Hepatocyte (in vitro differentiated cells): ENCODE measurements around the gene PCDH1. TPM values are rescaled to one million over a fixed set of nuclear protein-coding genes. Genes with fewer than 3 reads are reported as not detected.

Experiments used
- DNase-seq: peaks from one replicate; pipeline ENCODE4 v3.0.0-alpha.2; 2016; ENCODE audit warnings: low spot score
- H2AFZ ChIP-seq: fragments of 200-600 bp; sonication (generic); 2 replicates; pipeline ENCODE4 v1.6.0; 2016; ENCODE audit warnings: antibody characterized with exemption, mild to moderate bottlenecking
- H3K27ac ChIP-seq: fragments of 200-600 bp; sonication (generic); 2 replicates; pipeline ENCODE4 v1.5.1; 2016; ENCODE audit warnings: mild to moderate bottlenecking
- H3K27me3 ChIP-seq: fragments of 200-600 bp; sonication (generic); 2 replicates; pipeline ENCODE4 v1.6.1; 2016
- H3K36me3 ChIP-seq: fragments of 200-600 bp; sonication (generic); replicated peaks from 2 replicates; pipeline ENCODE4 v1.5.1; 2016; ENCODE audit warnings: low read depth; ENCODE audit not compliant: insufficient read depth
- H3K4me1 ChIP-seq: fragments of 200-600 bp; sonication (generic); 2 replicates; pipeline ENCODE4 v1.5.1; 2016; ENCODE audit warnings: mild to moderate bottlenecking, moderate library complexity; ENCODE audit not compliant: insufficient read depth
- H3K4me2 ChIP-seq: fragments of 200-600 bp; sonication (generic); 2 replicates; pipeline ENCODE4 v1.6.0; 2016
- H3K4me3 ChIP-seq: fragments of 200-600 bp; sonication (generic); 2 replicates; pipeline ENCODE4 v1.5.1; 2016; ENCODE audit warnings: mild to moderate bottlenecking
- H3K79me2 ChIP-seq: fragments of 200-600 bp; sonication (generic); 2 replicates; pipeline ENCODE4 v1.6.0; 2017; ENCODE audit warnings: mild to moderate bottlenecking
- H3K9me2 ChIP-seq: fragments of 200-600 bp; sonication (generic); replicated peaks from 2 replicates; pipeline ENCODE4 v1.6.0; 2017; ENCODE audit warnings: mild to moderate bottlenecking; ENCODE audit not compliant: insufficient read depth
- H3K9me3 ChIP-seq: fragments of 200-600 bp; sonication (generic); 2 replicates; pipeline ENCODE4 v1.5.1; 2016; ENCODE audit warnings: low read depth, mild to moderate bottlenecking
- H4K20me1 ChIP-seq: fragments of 200-600 bp; sonication (generic); 2 replicates; pipeline ENCODE4 v1.6.0; 2016; ENCODE audit warnings: mild to moderate bottlenecking; ENCODE audit not compliant: insufficient read depth, poor library complexity, severe bottlenecking
- CTCF ChIP-seq: fragments of 200-600 bp; sonication (generic); IDR thresholded peaks from 2 replicates; pipeline ENCODE4 v1.5.1; 2016; ENCODE audit warnings: antibody characterized with exemption, mild to moderate bottlenecking; ENCODE audit not compliant: poor library complexity
- EZH2 ChIP-seq: fragments of 200-600 bp; sonication (generic); IDR thresholded peaks from 2 replicates; pipeline ENCODE4 v1.6.1; 2016; ENCODE audit warnings: antibody characterized with exemption, mild to moderate bottlenecking, borderline replicate concordance
- EZH2phosphoT487 ChIP-seq: fragments of 200-600 bp; sonication (generic); IDR thresholded peaks from one replicate; pipeline ENCODE4 v1.6.1; 2018; ENCODE audit warnings: antibody characterized with exemption, mild to moderate bottlenecking, low read depth, moderate library complexity; ENCODE audit not compliant: unreplicated experiment, severe bottlenecking
- WGBS: methylation state at CpG from one replicate; pipeline ENCODE4 v1.1.6; 2016; ENCODE audit warnings: low lambda C conversion rate; ENCODE audit errors: missing lambda C conversion rate; 5-methylcytosine and 5-hydroxymethylcytosine counted together
- polyA plus RNA-seq: library from polyadenylated mRNA; unstranded; fragments of >200 nt; fragmentation: Nextera tagmentation; extraction: Ambion mirVana; gene quantifications from 2 replicates; pipeline ENCODE4 v1.2.1, GENCODE V29; 2016
- total RNA-seq: library from RNA; depleted of rRNA; stranded (reverse); fragments of >200 nt; gene quantifications from 2 replicates; pipeline ENCODE4 v1.2.3, GENCODE V29; 2014

PCDH1 gene
- total and polyA plus RNA-seq, 2 experiments from 2014 or later = 8.6 to 10.5 TPM

DNA sequence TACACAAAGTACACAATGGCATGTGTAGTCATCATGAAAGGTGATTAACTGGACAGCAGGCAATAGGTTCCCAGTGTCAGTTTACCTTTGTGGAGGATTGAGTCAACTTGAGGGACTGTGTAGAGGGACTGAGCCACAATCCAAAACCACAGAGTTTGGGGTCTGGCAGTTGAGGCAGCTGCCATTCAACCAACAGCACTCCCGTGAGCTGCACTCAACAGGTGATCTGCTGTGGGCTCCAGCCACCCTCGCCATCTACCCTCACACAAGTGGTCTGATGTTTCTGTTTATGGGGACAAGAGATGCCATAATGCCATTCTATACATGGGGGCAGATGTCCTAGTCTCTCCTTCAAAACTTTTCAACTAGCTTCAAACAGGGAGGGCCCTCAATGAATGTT, 42.6 kb upstream of the PCDH1 start:
- Histone ChIP-seq H3K4me3 (no peak overlapping the region), H3K36me3 (no peaks in the 10 kb centered on the region), H4K20me1 (no peaks in the 10 kb centered on the region), H3K79me2 (peaks cover 13% of the 10 kb centered on the region), H3K9me2 (no peaks in the 10 kb centered on the region), H3K4me1 (peaks cover 15% of the 10 kb centered on the region), H3K4me2 (no peak overlapping the region), H3K27ac (no peak overlapping the region), H2AFZ (no peak overlapping the region), H3K9me3 (no peaks in the 10 kb centered on the region), H3K27me3 (peaks cover 5% of the 10 kb centered on the region)
- WGBS = 90% methylated on average over 2 of the region's 2 CpGs
- TF ChIP-seq CTCF = no peak
- no peak for DNase-seq

- peaks cover 2% of the 10 kb centered on the region for H3K79me2 ChIP-seq
- H3K4me3 ChIP-seq = no peak overlapping the region
- H3K4me1 ChIP-seq = peaks cover 15% of the 10 kb centered on the region
- no peak overlapping the region for H3K4me2 ChIP-seq
- H3K9me3 ChIP-seq = no peaks in the 10 kb centered on the region
- peaks cover 5% of the 10 kb centered on the region for H3K27me3 ChIP-seq
- H2AFZ ChIP-seq = no peak overlapping the region
- WGBS = 84% methylated on average over 8 of the region's 8 CpGs
- peak; percentile 40 for DNase-seq
- H4K20me1 ChIP-seq = no peaks in the 10 kb centered on the region
- peak overlapping the region; percentile 72 for H3K27ac ChIP-seq
- TF ChIP-seq EZH2 = no peak
- H3K9me2 ChIP-seq = no peaks in the 10 kb centered on the region
- no peaks in the 10 kb centered on the region for H3K36me3 ChIP-seq
Measured at GRCh38 chr5:141919218-141920119, 41.3 kb upstream of the PCDH1 start.

DNA sequence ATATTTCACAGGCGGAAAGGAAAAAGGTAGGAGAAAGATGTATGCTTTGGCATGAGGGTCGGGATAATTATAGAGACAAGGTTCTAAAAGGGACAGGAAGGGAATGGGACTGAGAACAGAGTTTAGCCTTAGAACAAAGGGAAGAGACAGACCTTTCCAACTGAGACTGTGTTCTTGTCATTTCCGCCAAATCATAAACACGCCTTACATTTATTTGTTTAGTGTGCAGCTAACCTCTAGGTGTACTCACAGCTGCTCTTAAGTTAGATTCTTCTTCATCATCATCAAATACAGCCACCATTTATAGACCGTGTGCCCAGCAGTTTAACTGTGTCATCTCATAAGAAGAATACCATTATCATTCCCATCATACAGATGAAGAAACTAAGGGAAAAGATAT, 39.5 kb upstream of the PCDH1 start:
- H3K9me3 ChIP-seq = no peaks in the 10 kb centered on the region
- H3K27me3 ChIP-seq = peaks cover 14% of the 10 kb centered on the region
- no peaks in the 10 kb centered on the region for H3K36me3 ChIP-seq
- peaks cover 14% of the 10 kb centered on the region for H3K4me1 ChIP-seq
- H2AFZ ChIP-seq = no peak overlapping the region
- no peaks in the 10 kb centered on the region for H3K79me2 ChIP-seq
- no peak overlapping the region for H3K4me2 ChIP-seq
- TF ChIP-seq EZH2 = no peak
- TF ChIP-seq CTCF = no peak
- TF ChIP-seq EZH2phosphoT487 = no peak
- H3K4me3 ChIP-seq = no peak overlapping the region
- DNase-seq = no peak
- H3K9me2 ChIP-seq = no peaks in the 10 kb centered on the region
- H3K27ac ChIP-seq = no peak overlapping the region
- 91% methylated on average over 5 of the region's 5 CpGs for WGBS
- no peaks in the 10 kb centered on the region for H4K20me1 ChIP-seq

GRCh38 chr5:141916522-141916921, 38.3 kb upstream of the PCDH1 start:
- DNase-seq = no peak
- Histone ChIP-seq H3K27ac (no peak overlapping the region), H3K4me3 (no peak overlapping the region), H3K4me1 (peaks cover 10% of the 10 kb centered on the region), H3K9me3 (no peaks in the 10 kb centered on the region), H3K4me2 (no peak overlapping the region), H3K9me2 (no peaks in the 10 kb centered on the region), H3K27me3 (peaks cover 15% of the 10 kb centered on the region), H3K36me3 (no peaks in the 10 kb centered on the region), H2AFZ (no peak overlapping the region), H4K20me1 (no peaks in the 10 kb centered on the region), H3K79me2 (no peaks in the 10 kb centered on the region)
- 83% methylated on average over 2 of the region's 2 CpGs for WGBS
- TF ChIP-seq EZH2 (no peak), EZH2phosphoT487 (no peak), CTCF (no peak)
